Gastrocnemius medialis (tissue), 4 donors: ENCODE results near the gene DUSP1. TPM values are rescaled to one million over a fixed set of nuclear protein-coding genes. Genes with fewer than 3 reads are reported as not detected.
"Not testable (repeated sequence)": the region's sequence is repeated elsewhere in the genome, so short reads cannot be mapped to it uniquely, and the experiment has no call there.

ENCODE experiments used
- ATAC-seq, 2 donors: fragments of 150-250 bp; one replicate each; pipeline ENCODE4 v1.9.1; 2016
- DNase-seq, 2 donors: peaks; one replicate each; pipeline ENCODE4 v3.0.0-alpha.2; 2019
- H3K27ac ChIP-seq, 4 donors: fragments of 200-600 bp; sonication (generic); 1 replicate in 1 of 4; 2 replicates in 3 of 4; pipeline ENCODE4 v1.5.1; 2016 to 2018; ENCODE audit warnings: mild to moderate bottlenecking in 2 of 4, moderate library complexity in 1 of 4
- H3K27me3 ChIP-seq, 3 donors: fragments of 200-600 bp; sonication (generic) in 2 of 3; 1 replicate in 1 of 3; 2 replicates in 2 of 3; pipeline versions ENCODE4 v1.5.1 to v1.6.0; 2016 to 2019; ENCODE audit warnings: mild to moderate bottlenecking in 1 of 3, moderate library complexity in 1 of 3
- H3K36me3 ChIP-seq, 2 donors: fragments of 200-600 bp; sonication (generic) in 1 of 2; one replicate each; pipeline ENCODE4 v1.5.1; 2017 to 2018
- H3K4me1 ChIP-seq, 2 donors: fragments of 200-600 bp; sonication (generic) in 1 of 2; one replicate each; pipeline ENCODE4 v1.5.1; 2016 to 2017; ENCODE audit warnings: mild to moderate bottlenecking in 2 of 2
- H3K4me3 ChIP-seq, 4 donors: fragments of 200-600 bp; sonication (generic) in 3 of 4; 1 replicate in 1 of 4; 2 replicates in 3 of 4; pipeline ENCODE4 v1.5.1; 2016 to 2019; ENCODE audit warnings: mild to moderate bottlenecking in 2 of 4
- H3K9me3 ChIP-seq, 3 donors: fragments of 200-600 bp; sonication (generic) in 2 of 3; 1 replicate in 1 of 3; 2 replicates in 2 of 3; pipeline ENCODE4 v1.5.1; 2016 to 2019
- POLR2A ChIP-seq, 2 donors: fragments of 450-650 bp; IDR thresholded peaks; one replicate each; pipeline ENCODE4 v1.6.1; 2017; ENCODE audit warnings: antibody characterized with exemption in 2 of 2, mild to moderate bottlenecking in 2 of 2, moderate library complexity in 2 of 2
- in situ Hi-C, 4 donors: fragments of 200-750 bp; cut with MboI; loops; one replicate each; pipeline versions ENCODE4 v1.15.0 to v1.8.0; 2017; ENCODE audit warnings: low sequenced_read_pairs in 4 of 4
- intact Hi-C: fragments of 100-400 bp; cut with DNase I; formaldehyde crosslinking; loops from one replicate; pipeline ENCODE4 v1.15.1; 2023; ENCODE audit warnings: low total_unique reads
- total RNA-seq, 4 donors: library from RNA; depleted of rRNA; stranded (reverse); fragments of >200 nt; gene quantifications; one replicate each; pipeline versions ENCODE4 v1.1.0 to v1.2.3, GENCODE V29; 2016
- TF ChIP-seq, protein P1 (sequence below), 5 experiments: fragments of 450-650 bp in 3 of 5; fragments of 200-600 bp in 2 of 5; sonication (generic) in 2 of 5; IDR thresholded peaks in 4 of 5; conservative IDR thresholded peaks in 1 of 5; 1 replicate in 4 of 5; 2 replicates in 1 of 5; pipeline ENCODE4 v1.5.1; 2016 to 2019; ENCODE audit warnings: antibody characterized with exemption in 5 of 5, mild to moderate bottlenecking in 3 of 5, moderate library complexity in 3 of 5

Gene DUSP1
- total RNA-seq, 4 donors from 2014 or later = 345 to 1,004 (median 793) TPM

DNA sequence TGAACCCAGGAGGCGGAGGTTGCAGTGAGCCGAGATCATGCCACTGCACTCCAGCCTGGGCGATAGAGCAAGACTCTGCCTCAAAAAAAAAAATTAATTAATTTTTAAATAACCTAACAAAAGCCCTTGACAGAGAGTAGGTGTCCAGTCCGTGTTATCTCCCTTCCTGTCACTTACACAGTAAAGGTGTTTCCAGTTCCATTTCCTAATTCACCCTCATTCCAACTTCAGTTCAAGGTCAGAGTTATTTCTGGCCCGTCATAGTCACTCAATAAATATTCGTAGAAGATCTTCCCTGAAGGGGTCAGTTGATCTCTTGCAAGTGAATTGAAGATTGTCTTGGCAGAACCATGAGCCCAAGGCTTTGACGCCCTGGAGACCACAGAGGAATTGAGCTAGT, 46.7 kb upstream of the DUSP1 start:
- Histone ChIP-seq H3K9me3 (no peaks in the 10 kb centered on the region), H3K36me3 (no peaks in the 10 kb centered on the region), H3K27me3 (no peaks in the 10 kb centered on the region), H3K4me3 (no peak overlapping the region), H3K27ac (no peak overlapping the region), H3K4me1 (no peaks in the 10 kb centered on the region)
- TF ChIP-seq POLR2A (IDR thresholded peaks at IDR 0.05) = no peak
- ATAC-seq = no peak
- in situ Hi-C loops = no loop called here
- intact Hi-C loops = no loop called here
- DNase-seq = no peak

DNA sequence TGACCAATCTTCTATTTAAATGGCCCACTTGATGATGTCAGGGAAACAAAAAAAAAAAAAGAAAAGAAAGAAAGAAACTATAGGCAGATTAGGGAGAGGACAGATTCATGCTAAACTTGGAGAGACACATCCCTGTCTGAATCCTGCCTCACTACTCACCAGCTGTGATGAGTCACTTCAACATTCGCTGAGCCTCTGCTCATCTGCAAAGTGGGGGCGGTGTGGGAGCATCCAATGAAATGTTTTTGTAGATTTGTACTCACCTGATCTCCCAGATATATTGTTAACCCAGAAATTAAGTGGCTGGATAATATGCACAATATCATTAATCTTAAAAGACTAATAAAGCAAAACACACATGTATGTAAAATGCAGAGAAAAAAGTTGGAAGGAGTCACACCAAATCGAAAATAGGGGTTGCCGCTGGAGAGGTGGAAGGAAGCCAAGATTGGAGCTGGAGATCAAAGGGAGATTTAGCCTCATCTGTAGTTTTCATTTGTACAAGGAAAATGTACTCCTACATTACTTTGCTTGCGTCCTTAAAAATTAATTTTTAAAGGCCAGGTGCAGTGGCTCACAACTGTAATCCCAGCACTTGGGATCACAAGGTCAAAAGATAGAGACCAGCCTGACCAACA, 46.0 kb upstream of the DUSP1 start:
- DNase-seq (no peak), ATAC-seq (peak; percentile 65 to 75)
- no peaks in the 10 kb centered on the region for H3K36me3 ChIP-seq
- H3K9me3 ChIP-seq = no peaks in the 10 kb centered on the region
- no peaks in the 10 kb centered on the region for H3K27me3 ChIP-seq
- no peaks in the 10 kb centered on the region for H3K4me1 ChIP-seq
- TF ChIP-seq, protein P1, sequence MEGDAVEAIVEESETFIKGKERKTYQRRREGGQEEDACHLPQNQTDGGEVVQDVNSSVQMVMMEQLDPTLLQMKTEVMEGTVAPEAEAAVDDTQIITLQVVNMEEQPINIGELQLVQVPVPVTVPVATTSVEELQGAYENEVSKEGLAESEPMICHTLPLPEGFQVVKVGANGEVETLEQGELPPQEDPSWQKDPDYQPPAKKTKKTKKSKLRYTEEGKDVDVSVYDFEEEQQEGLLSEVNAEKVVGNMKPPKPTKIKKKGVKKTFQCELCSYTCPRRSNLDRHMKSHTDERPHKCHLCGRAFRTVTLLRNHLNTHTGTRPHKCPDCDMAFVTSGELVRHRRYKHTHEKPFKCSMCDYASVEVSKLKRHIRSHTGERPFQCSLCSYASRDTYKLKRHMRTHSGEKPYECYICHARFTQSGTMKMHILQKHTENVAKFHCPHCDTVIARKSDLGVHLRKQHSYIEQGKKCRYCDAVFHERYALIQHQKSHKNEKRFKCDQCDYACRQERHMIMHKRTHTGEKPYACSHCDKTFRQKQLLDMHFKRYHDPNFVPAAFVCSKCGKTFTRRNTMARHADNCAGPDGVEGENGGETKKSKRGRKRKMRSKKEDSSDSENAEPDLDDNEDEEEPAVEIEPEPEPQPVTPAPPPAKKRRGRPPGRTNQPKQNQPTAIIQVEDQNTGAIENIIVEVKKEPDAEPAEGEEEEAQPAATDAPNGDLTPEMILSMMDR (IDR thresholded peaks at IDR 0.05 in 4 of 5, conservative IDR thresholded peaks at IDR 0.05 in 1 of 5) = no peak
- no peak for TF ChIP-seq POLR2A (IDR thresholded peaks at IDR 0.05)
- no peak overlapping the region for H3K4me3 ChIP-seq
- H3K27ac ChIP-seq = no peak overlapping the region
- in situ Hi-C loops = no loop called here
- intact Hi-C loops = no loop called here

DNA sequence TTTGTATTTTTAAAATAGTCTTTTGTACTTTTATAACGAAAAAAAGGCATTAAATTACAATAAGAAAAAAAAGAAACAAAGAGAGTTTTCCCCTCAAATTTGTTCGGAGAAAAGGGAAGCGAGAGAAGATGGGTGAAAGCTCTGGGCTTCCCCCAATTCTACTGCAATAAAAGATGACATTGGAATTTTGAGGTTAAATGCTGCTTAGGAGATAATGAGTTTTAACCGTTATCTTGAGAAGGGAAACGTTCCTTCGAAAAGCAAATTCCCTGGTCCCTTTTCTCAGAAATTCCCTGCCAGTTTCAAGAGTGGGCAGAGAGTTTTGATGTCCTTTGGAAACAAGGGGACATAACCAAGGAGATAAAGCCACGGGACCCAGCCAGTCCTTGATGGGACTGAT, 44.6 kb upstream of the DUSP1 start:
- no peak for TF ChIP-seq POLR2A (IDR thresholded peaks at IDR 0.05)
- in situ Hi-C loops (no loop called here), intact Hi-C loops (no loop called here)
- no peak for DNase-seq
- H3K36me3 ChIP-seq = no peaks in the 10 kb centered on the region
- no peak overlapping the region for H3K27ac ChIP-seq
- no peaks in the 10 kb centered on the region for H3K9me3 ChIP-seq
- H3K4me1 ChIP-seq = no peaks in the 10 kb centered on the region
- H3K27me3 ChIP-seq = no peaks in the 10 kb centered on the region
- ATAC-seq = no peak
- no peak overlapping the region for H3K4me3 ChIP-seq

DNA sequence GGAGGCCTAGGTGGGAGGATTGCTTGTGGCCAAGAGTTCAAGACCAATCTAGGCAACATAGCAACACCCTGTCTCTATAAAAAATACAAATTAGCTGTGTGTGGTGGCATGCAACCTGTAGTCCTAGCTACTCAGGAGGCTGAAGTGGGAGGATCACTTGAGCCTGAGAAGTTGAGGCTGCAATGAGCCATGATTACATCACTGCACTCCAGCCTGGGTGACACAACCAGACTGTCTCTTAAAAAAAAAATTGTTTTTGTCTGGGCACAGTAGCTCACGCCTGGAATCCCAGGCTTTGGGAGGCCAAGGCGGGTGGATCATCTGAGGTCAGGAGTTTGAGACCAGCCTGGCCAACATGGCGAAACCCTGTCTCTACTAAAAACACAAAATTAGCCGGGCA, 40.0 kb upstream of the DUSP1 start:
- DNase-seq, H3K4me3 ChIP-seq, H3K27me3 ChIP-seq, H3K4me1 ChIP-seq, in situ Hi-C loops, intact Hi-C loops, H3K9me3 ChIP-seq, H3K27ac ChIP-seq, H3K36me3 ChIP-seq, ATAC-seq: not testable (repeated sequence)

DNA sequence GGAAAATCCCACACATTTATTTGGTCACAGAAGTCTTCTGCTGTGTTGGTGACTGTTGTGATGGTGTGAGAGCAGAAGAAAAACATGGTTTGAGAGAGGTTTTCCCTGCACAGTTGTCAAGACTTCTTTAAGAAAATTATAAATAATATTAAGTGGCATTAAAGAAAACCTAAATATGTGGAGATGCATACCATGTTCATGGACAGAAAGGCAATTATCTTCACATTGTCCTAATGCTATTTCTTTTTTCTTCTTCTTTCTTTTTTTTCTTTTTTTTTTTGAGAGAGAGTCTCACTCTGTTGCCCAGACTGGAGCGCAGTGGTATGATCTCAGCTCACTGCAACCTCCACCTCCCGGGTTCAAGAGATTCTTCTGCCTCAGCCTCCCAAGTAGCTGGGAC, 38.8 kb upstream of the DUSP1 start:
- no peaks in the 10 kb centered on the region for H3K9me3 ChIP-seq
- in situ Hi-C loops (no loop called here), intact Hi-C loops (no loop called here)
- H3K4me3 ChIP-seq = no peak overlapping the region
- DNase-seq (no peak), ATAC-seq (no peak)
- no peaks in the 10 kb centered on the region for H3K27me3 ChIP-seq
- no peak for TF ChIP-seq POLR2A (IDR thresholded peaks at IDR 0.05)
- TF ChIP-seq, protein P1 (IDR thresholded peaks at IDR 0.05 in 4 of 5, conservative IDR thresholded peaks at IDR 0.05 in 1 of 5) = no peak
- H3K27ac ChIP-seq = no peak overlapping the region
- H3K36me3 ChIP-seq = no peaks in the 10 kb centered on the region
- no peaks in the 10 kb centered on the region for H3K4me1 ChIP-seq

DNA sequence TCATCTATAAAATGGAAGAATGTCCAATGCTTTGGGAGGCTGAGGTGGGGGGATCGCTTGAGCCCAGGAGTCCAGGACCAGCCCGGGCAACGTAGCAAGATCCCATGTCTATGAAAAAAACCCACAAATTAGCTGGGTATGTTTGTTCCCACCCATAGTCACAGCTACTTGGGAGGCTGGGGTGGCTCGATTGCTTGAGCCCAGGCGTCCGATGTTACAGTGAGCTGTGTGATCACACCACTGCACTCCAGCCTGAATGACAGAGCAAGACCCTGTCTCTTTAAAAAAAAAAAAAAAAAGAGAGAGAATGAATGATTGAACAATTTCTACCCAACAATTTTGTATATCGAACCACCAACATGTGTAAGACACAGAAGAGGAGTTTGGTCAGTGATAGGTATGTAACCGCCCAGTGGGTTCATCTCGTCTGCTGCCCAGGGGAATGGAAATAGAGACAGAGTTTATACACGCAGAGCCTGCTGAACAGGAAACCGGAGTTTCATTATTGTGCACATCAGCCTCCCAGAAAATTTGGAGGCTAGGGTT, 36.8 kb upstream of the DUSP1 start:
- H3K36me3 ChIP-seq = no peaks in the 10 kb centered on the region
- H3K9me3 ChIP-seq = no peaks in the 10 kb centered on the region
- H3K4me1 ChIP-seq = no peaks in the 10 kb centered on the region
- intact Hi-C loops (no loop called here), in situ Hi-C loops (no loop called here)
- H3K27ac ChIP-seq = peak overlapping the region; percentile 49 to 72 (median 61)
- TF ChIP-seq, protein P1 (IDR thresholded peaks at IDR 0.05 in 4 of 5, conservative IDR thresholded peaks at IDR 0.05 in 1 of 5) = no peak
- no peak for TF ChIP-seq POLR2A (IDR thresholded peaks at IDR 0.05)
- ATAC-seq (peak in 1 of 2 donors; percentile 10), DNase-seq (no peak)
- H3K4me3 ChIP-seq = peak overlapping the region in 2 of 4 donors; percentile 31 to 34
- no peaks in the 10 kb centered on the region for H3K27me3 ChIP-seq
